ENCODE data around the gene PHF21A. TPM values are rescaled to one million over a fixed set of nuclear protein-coding genes. Genes with fewer than 3 reads are reported as not detected.

The PHF21A gene
- total RNA-seq, 2 donors from 2014 or later: 69.2 to 70.2 TPM

DNA sequence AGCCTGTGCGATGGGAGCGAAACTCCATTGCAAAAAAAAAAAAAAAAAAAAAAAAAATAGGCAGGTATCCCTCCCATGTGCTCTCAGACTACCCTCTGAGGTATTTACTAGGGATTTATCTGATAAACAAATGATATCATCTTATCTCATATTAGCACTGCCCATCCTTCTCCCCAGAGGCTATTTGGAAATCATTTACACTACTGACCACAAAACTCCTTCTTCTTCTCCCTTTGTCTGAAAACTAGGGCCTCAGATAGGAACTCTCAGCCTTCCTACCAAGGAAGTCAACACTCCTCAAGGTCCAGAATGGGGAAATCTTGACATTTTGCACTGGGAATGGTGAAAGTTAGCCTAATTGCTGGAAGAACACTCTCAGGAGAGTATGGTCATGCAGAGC, 152.4 kb downstream of the PHF21A start:
- Mint-ChIP-seq H3K4me3 (no peak overlapping the region), H3K36me3 (ENCODE audit: insufficient read depth in 2 of 2) (peaks cover 0 to 2% of the 10 kb centered on the region in 2 donors), H3K27ac (no peak overlapping the region), H3K9me3 (no peaks in the 10 kb centered on the region), H3K4me1 (ENCODE audit: low read depth) (no peaks in the 10 kb centered on the region), H3K27me3 (ENCODE audit: low read depth) (no peaks in the 10 kb centered on the region)
- DNase-seq (no peak), ATAC-seq (replicated peaks in 1 of 2) (no peak)

GRCh38 chr11:45967506-45967905, 153.7 kb downstream of the PHF21A start:
- no peaks in the 10 kb centered on the region for H3K27me3 Mint-ChIP-seq (ENCODE audit: low read depth)
- no peak for ATAC-seq (replicated peaks in 1 of 2)
- H3K4me1 Mint-ChIP-seq (ENCODE audit: low read depth): no peaks in the 10 kb centered on the region
- no peak overlapping the region for H3K4me3 Mint-ChIP-seq
- H3K27ac Mint-ChIP-seq: no peak overlapping the region
- H3K9me3 Mint-ChIP-seq: no peaks in the 10 kb centered on the region
- no peak for DNase-seq
- H3K36me3 Mint-ChIP-seq (ENCODE audit: insufficient read depth in 2 of 2): peaks cover 0 to 2% of the 10 kb centered on the region in 2 donors

GRCh38 chr11:45964911-45965389, 156.3 kb downstream of the PHF21A start:
- Mint-ChIP-seq H3K36me3 (ENCODE audit: insufficient read depth in 2 of 2) (peaks cover 0 to 5% of the 10 kb centered on the region in 2 donors), H3K4me1 (ENCODE audit: low read depth) (no peaks in the 10 kb centered on the region), H3K27ac (no peak overlapping the region), H3K27me3 (ENCODE audit: low read depth) (no peaks in the 10 kb centered on the region), H3K4me3 (no peak overlapping the region), H3K9me3 (no peaks in the 10 kb centered on the region)
- ATAC-seq (replicated peaks in 1 of 2) (peak; percentile 79 to 84), DNase-seq (peak; percentile 47 to 61)

DNA sequence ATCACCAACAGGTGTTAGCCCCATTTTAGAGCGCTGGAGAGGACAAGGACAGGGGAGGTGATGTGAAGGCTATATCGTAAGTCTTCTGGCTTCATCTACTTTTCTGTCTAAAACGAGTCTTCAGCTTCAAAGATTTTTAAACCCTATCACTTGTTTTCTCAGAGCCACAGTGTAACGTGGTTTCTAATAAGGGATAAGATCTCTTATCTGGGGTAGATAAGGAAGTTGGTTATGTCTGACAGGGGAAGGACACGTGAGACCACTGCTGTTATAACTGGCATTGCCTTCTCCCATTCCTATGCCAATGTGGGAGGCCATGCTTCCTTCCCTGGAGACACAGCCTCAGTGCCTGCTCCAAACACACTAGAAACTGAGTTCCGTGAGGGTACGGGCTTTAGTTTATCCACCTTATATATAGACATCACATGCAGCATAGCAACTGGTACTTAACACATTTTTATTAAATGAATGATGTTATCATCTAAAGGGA, 159.5 kb downstream of the PHF21A start:
- H3K27ac Mint-ChIP-seq: no peak overlapping the region
- H3K27me3 Mint-ChIP-seq (ENCODE audit: low read depth): no peaks in the 10 kb centered on the region
- no peak overlapping the region for H3K4me3 Mint-ChIP-seq
- no peak for DNase-seq
- peaks cover 0 to 8% of the 10 kb centered on the region in 2 donors for H3K36me3 Mint-ChIP-seq (ENCODE audit: insufficient read depth in 2 of 2)
- H3K4me1 Mint-ChIP-seq (ENCODE audit: low read depth): no peaks in the 10 kb centered on the region
- ATAC-seq (replicated peaks in 1 of 2): no peak
- no peaks in the 10 kb centered on the region for H3K9me3 Mint-ChIP-seq

GRCh38 chr11:45960387-45961095, 160.7 kb downstream of the PHF21A start:
- Mint-ChIP-seq H3K27ac (peak overlapping the region; percentile 12), H3K4me1 (ENCODE audit: low read depth) (no peaks in the 10 kb centered on the region), H3K36me3 (ENCODE audit: insufficient read depth in 2 of 2) (peaks cover 3 to 12% of the 10 kb centered on the region in 2 donors), H3K27me3 (ENCODE audit: low read depth) (no peaks in the 10 kb centered on the region), H3K4me3 (no peak overlapping the region), H3K9me3 (no peaks in the 10 kb centered on the region)
- no peak for ATAC-seq (replicated peaks in 1 of 2)
- DNase-seq: no peak

GRCh38 chr11:45959851-45960250, 161.4 kb downstream of the PHF21A start:
- H3K9me3 Mint-ChIP-seq: no peaks in the 10 kb centered on the region
- no peaks in the 10 kb centered on the region for H3K27me3 Mint-ChIP-seq (ENCODE audit: low read depth)
- DNase-seq (no peak), ATAC-seq (replicated peaks in 1 of 2) (no peak)
- no peak overlapping the region for H3K27ac Mint-ChIP-seq
- no peak overlapping the region for H3K4me3 Mint-ChIP-seq
- H3K36me3 Mint-ChIP-seq (ENCODE audit: insufficient read depth in 2 of 2): peaks cover 3 to 17% of the 10 kb centered on the region in 2 donors
- no peaks in the 10 kb centered on the region for H3K4me1 Mint-ChIP-seq (ENCODE audit: low read depth)

- H3K36me3 Mint-ChIP-seq (ENCODE audit: insufficient read depth in 2 of 2): peaks cover 8 to 12% of the 10 kb centered on the region in 2 donors
- no peaks in the 10 kb centered on the region for H3K9me3 Mint-ChIP-seq
Measured at GRCh38 chr11:45949992-45950407, 171.3 kb downstream of the PHF21A start.

DNA sequence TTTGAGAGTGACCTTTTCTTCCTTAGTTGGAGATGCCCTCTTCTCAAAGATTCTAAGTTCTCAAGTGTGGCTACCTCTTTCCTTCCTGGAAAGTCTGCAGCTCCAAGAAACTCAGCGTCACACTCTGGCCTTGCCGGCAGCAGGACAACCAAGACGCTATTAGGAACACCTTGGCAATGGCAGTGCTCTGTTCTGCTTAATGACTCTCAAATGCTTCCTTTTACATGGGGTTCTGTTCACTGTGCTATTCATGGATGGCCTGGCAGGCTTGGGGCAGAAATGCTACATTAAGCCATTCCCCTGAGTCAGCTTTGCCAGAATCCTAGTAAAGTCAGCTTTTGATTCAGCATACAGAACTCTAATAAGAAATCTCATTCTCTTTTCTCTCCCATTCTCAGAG, 172.9 kb downstream of the PHF21A start:
- Mint-ChIP-seq H3K36me3 (ENCODE audit: insufficient read depth in 2 of 2) (peaks cover 8 to 10% of the 10 kb centered on the region in 2 donors), H3K27me3 (ENCODE audit: low read depth) (no peaks in the 10 kb centered on the region), H3K4me3 (no peak overlapping the region), H3K9me3 (no peaks in the 10 kb centered on the region), H3K4me1 (ENCODE audit: low read depth) (no peaks in the 10 kb centered on the region), H3K27ac (no peak overlapping the region)
- ATAC-seq (replicated peaks in 1 of 2) (no peak), DNase-seq (no peak)

More at GRCh38 chr11:45949992-45950407, 171.3 kb downstream of the PHF21A start:
- ATAC-seq (replicated peaks in 1 of 2) (no peak), DNase-seq (no peak)
- Mint-ChIP-seq H3K27ac (no peak overlapping the region), H3K27me3 (ENCODE audit: low read depth) (no peaks in the 10 kb centered on the region), H3K4me3 (no peak overlapping the region), H3K4me1 (ENCODE audit: low read depth) (no peaks in the 10 kb centered on the region)

DNA sequence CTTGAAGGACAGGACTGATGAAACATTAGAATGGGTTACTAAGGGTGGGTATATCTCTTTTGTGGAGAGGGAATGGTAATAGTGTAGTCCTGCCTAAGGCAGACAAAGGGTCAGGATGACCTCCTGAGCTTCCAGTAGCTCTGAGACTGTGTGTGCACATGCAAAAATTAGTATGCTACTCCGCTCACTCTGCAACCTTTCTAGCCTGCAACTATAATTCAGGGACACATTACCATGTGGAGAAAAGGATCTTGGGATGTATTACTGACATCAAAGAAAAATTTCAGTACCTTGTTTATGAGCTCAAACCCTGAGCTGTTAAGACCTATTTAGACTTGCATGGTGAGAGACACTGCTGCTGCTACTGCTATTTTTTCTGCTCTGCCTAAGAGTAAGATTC, 173.4 kb downstream of the PHF21A start:
- Mint-ChIP-seq H3K27ac (no peak overlapping the region), H3K4me3 (no peak overlapping the region), H3K9me3 (no peaks in the 10 kb centered on the region), H3K36me3 (ENCODE audit: insufficient read depth in 2 of 2) (peaks cover 8% of the 10 kb centered on the region in 2 donors), H3K4me1 (ENCODE audit: low read depth) (no peaks in the 10 kb centered on the region), H3K27me3 (ENCODE audit: low read depth) (no peaks in the 10 kb centered on the region)
- DNase-seq: no peak
- ATAC-seq (replicated peaks in 1 of 2): no peak

- H3K27me3 Mint-ChIP-seq (ENCODE audit: low read depth): no peaks in the 10 kb centered on the region
- H3K4me3 Mint-ChIP-seq: no peak overlapping the region
- ATAC-seq (replicated peaks in 1 of 2) (no peak), DNase-seq (no peak)
- H3K36me3 Mint-ChIP-seq (ENCODE audit: insufficient read depth in 2 of 2): peaks cover 6 to 8% of the 10 kb centered on the region in 2 donors
- H3K4me1 Mint-ChIP-seq (ENCODE audit: low read depth): peaks cover 12% of the 10 kb centered on the region
- peak overlapping the region; percentile 27 for H3K27ac Mint-ChIP-seq
- H3K9me3 Mint-ChIP-seq: no peaks in the 10 kb centered on the region
Measured at GRCh38 chr11:45945397-45945999, 175.8 kb downstream of the PHF21A start.

DNA sequence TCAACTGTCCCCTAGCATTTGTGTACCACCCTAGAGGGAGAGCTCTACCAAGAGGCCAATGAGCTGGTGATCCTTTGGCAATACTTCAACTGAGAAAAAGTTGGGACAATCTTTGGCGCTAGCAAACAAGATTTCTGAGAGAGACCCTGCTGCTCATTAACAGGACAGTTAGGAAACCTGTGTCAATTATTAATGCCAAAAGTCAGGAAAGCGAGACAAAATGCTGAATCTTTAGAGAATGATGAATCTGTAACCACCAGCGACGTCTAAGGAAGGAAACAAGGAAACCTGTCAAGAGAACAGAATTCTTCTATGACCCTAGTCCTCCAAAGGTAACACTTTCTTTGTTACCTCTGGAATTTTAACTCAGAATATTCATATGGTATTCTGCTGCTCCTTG, 178.9 kb downstream of the PHF21A start:
- Mint-ChIP-seq H3K4me1 (ENCODE audit: low read depth) (peaks cover 12% of the 10 kb centered on the region), H3K27ac (peak overlapping the region; percentile 88), H3K27me3 (ENCODE audit: low read depth) (no peaks in the 10 kb centered on the region), H3K4me3 (no peak overlapping the region), H3K9me3 (no peaks in the 10 kb centered on the region), H3K36me3 (ENCODE audit: insufficient read depth in 2 of 2) (peaks cover 4 to 7% of the 10 kb centered on the region in 2 donors)
- ATAC-seq (replicated peaks in 1 of 2) (no peak), DNase-seq (no peak)

GRCh38 chr11:45941285-45941684, 180.0 kb downstream of the PHF21A start:
- ATAC-seq (replicated peaks in 1 of 2): peak; percentile 82 to 94
- peak overlapping the region in 1 of 2 donors; percentile 19 for H3K4me3 Mint-ChIP-seq
- H3K27ac Mint-ChIP-seq: peak overlapping the region; percentile 88
- no peaks in the 10 kb centered on the region for H3K27me3 Mint-ChIP-seq (ENCODE audit: low read depth)
- no peaks in the 10 kb centered on the region for H3K9me3 Mint-ChIP-seq
- H3K36me3 Mint-ChIP-seq (ENCODE audit: insufficient read depth in 2 of 2): peaks cover 4 to 7% of the 10 kb centered on the region in 2 donors
- H3K4me1 Mint-ChIP-seq (ENCODE audit: low read depth): peaks cover 12% of the 10 kb centered on the region
- no peak for DNase-seq

GRCh38 chr11:45939836-45940235, 181.4 kb downstream of the PHF21A start:
- Mint-ChIP-seq H3K27me3 (ENCODE audit: low read depth) (no peaks in the 10 kb centered on the region), H3K4me3 (no peak overlapping the region), H3K9me3 (no peaks in the 10 kb centered on the region), H3K4me1 (ENCODE audit: low read depth) (peaks cover 12% of the 10 kb centered on the region), H3K36me3 (ENCODE audit: insufficient read depth in 2 of 2) (peaks cover 0 to 2% of the 10 kb centered on the region in 2 donors), H3K27ac (peak overlapping the region; percentile 4)
- no peak for DNase-seq
- ATAC-seq (replicated peaks in 1 of 2): no peak
